ENCODE data around the gene CHST7.

DNA sequence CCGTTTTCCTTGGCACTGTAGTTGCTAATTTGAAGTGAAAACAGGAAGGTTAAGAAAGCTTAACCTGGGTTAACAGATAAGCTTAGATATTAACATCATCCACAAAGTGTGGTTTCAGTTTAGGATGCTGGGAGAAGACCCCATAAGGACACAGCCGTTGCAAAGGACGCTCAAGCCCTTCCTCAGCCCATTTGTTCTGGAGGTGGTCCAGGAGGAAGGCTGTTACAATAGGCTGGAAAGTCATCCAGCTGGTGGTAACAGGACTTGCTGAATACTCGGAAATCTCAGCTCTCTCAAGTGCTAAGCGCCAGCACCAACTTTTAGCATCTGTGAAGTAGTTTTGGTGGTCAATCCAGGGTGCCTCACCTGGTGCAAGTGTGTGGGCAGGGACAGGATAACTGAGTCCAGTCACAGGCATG, 14.2 kb downstream of the CHST7 start:
- TF ChIP-seq, protein P1, sequence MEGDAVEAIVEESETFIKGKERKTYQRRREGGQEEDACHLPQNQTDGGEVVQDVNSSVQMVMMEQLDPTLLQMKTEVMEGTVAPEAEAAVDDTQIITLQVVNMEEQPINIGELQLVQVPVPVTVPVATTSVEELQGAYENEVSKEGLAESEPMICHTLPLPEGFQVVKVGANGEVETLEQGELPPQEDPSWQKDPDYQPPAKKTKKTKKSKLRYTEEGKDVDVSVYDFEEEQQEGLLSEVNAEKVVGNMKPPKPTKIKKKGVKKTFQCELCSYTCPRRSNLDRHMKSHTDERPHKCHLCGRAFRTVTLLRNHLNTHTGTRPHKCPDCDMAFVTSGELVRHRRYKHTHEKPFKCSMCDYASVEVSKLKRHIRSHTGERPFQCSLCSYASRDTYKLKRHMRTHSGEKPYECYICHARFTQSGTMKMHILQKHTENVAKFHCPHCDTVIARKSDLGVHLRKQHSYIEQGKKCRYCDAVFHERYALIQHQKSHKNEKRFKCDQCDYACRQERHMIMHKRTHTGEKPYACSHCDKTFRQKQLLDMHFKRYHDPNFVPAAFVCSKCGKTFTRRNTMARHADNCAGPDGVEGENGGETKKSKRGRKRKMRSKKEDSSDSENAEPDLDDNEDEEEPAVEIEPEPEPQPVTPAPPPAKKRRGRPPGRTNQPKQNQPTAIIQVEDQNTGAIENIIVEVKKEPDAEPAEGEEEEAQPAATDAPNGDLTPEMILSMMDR (IDR thresholded peaks at IDR 0.05; ENCODE audit: poor library complexity, severe bottlenecking) = no peak
- no peak for TF ChIP-seq RAD21 (conservative IDR thresholded peaks at IDR 0.05)
- TF ChIP-seq, protein P2, sequence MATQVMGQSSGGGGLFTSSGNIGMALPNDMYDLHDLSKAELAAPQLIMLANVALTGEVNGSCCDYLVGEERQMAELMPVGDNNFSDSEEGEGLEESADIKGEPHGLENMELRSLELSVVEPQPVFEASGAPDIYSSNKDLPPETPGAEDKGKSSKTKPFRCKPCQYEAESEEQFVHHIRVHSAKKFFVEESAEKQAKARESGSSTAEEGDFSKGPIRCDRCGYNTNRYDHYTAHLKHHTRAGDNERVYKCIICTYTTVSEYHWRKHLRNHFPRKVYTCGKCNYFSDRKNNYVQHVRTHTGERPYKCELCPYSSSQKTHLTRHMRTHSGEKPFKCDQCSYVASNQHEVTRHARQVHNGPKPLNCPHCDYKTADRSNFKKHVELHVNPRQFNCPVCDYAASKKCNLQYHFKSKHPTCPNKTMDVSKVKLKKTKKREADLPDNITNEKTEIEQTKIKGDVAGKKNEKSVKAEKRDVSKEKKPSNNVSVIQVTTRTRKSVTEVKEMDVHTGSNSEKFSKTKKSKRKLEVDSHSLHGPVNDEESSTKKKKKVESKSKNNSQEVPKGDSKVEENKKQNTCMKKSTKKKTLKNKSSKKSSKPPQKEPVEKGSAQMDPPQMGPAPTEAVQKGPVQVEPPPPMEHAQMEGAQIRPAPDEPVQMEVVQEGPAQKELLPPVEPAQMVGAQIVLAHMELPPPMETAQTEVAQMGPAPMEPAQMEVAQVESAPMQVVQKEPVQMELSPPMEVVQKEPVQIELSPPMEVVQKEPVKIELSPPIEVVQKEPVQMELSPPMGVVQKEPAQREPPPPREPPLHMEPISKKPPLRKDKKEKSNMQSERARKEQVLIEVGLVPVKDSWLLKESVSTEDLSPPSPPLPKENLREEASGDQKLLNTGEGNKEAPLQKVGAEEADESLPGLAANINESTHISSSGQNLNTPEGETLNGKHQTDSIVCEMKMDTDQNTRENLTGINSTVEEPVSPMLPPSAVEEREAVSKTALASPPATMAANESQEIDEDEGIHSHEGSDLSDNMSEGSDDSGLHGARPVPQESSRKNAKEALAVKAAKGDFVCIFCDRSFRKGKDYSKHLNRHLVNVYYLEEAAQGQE (IDR thresholded peaks at IDR 0.05; ENCODE audit: borderline replicate concordance) = no peak
- TF ChIP-seq EZH2 (IDR thresholded peaks at IDR 0.05; ENCODE audit: borderline replicate concordance, insufficient read depth, low read length, poor library complexity, severe bottlenecking) = no peak
- no peak for TF ChIP-seq EP300 (conservative IDR thresholded peaks at IDR 0.05; ENCODE audit: poor library complexity, severe bottlenecking)

All from neural cell (in vitro differentiated cells).